ENCODE data around the gene DCHS1. TPM values are rescaled to one million over a fixed set of nuclear protein-coding genes. Genes with fewer than 3 reads are reported as not detected.

The DCHS1 gene
- total and polyA plus RNA-seq, 4 experiments from 2014 or later, result 0.47 to 6.7 (median 4.4) TPM

GRCh38 chr11:6637871-6638270 is 17.7 kb downstream of the DCHS1 start:
- CTCF ChIA-PET (ENCODE audit: partially characterized antibody), result interaction anchor here (3.1 kb wide), 1 partner anchor 106 kb away, joined by 10 read pairs; no protein-coding TSS in a partner anchor

DNA sequence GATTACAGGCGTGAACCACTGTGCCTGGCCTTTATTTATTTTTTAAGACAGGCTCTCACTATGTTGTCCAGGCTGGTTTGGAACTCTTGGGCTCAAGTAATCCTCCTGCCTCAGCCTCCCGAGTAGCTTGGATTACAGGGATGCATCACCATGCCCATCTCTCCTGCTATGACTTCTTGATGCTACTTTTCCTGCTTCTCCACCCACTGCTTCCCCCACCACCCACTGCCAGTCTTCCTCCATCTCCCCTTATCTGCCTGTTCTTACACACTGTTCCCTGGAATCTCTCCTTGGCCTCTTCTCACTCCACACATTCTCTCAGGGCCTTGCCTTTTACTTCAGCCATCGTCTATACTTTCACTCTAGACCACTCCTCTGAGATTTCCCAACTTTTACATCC is 19.1 kb downstream of the DCHS1 start:
- intact Hi-C loops (cut with micrococcal nuclease), result no loop called here
- peaks cover 0 to 3% of the 10 kb centered on the region in 2 donors for H3K36me3 Mint-ChIP-seq
- DNase-seq, result no peak
- no peak overlapping the region for H3K4me3 Mint-ChIP-seq
- ChIA-PET CTCF (ENCODE audit: partially characterized antibody) (interaction anchor here (1.7 kb wide), 1 partner anchor 24 kb away, joined by 5 read pairs; the partner anchor contains the start of gene TAF10), POLR2A (ENCODE audit: partially characterized antibody) (interaction anchor here (1.4 kb wide), 1 partner anchor 13 kb away, joined by 3 read pairs; no protein-coding TSS in a partner anchor)
- H3K27me3 Mint-ChIP-seq, result peaks cover 0 to 2% of the 10 kb centered on the region in 2 donors
- peaks cover 0 to 6% (median 0%) of the 10 kb centered on the region in 4 donors for H3K4me1 Mint-ChIP-seq
- H3K27ac Mint-ChIP-seq, result no peak overlapping the region
- Histone ChIP-seq H3K27ac (ENCODE audit: low read depth, low read length) (no peak overlapping the region), H3K9me3 (ENCODE audit: control insufficient read depth in 1 of 2, low read length in 2 of 2) (no peaks in the 10 kb centered on the region), H3K36me3 (ENCODE audit: insufficient read depth, low read length) (no peaks in the 10 kb centered on the region), H3K27me3 (ENCODE audit: insufficient read depth, low read length) (no peaks in the 10 kb centered on the region), H3K4me1 (ENCODE audit: insufficient read depth, low read length) (no peaks in the 10 kb centered on the region), H3K4me3 (ENCODE audit: low read length in 2 of 2) (no peak overlapping the region)
- no peaks in the 10 kb centered on the region for H3K9me3 Mint-ChIP-seq

More at GRCh38 chr11:6637871-6638270, 17.7 kb downstream of the DCHS1 start:
- H3K4me3 ChIP-seq (ENCODE audit: low read length in 2 of 2), result no peak overlapping the region
- H3K4me1 ChIP-seq (ENCODE audit: insufficient read depth, low read length), result no peaks in the 10 kb centered on the region
- intact Hi-C loops (cut with micrococcal nuclease), result no loop called here
- H3K36me3 ChIP-seq (ENCODE audit: insufficient read depth, low read length), result no peaks in the 10 kb centered on the region
- Mint-ChIP-seq H3K27me3 (peaks cover 0 to 2% of the 10 kb centered on the region in 2 donors), H3K9me3 (no peaks in the 10 kb centered on the region), H3K27ac (no peak overlapping the region), H3K4me3 (no peak overlapping the region), H3K4me1 (peaks cover 0 to 6% (median 0%) of the 10 kb centered on the region in 4 donors), H3K36me3 (no peaks in the 10 kb centered on the region)
- no peaks in the 10 kb centered on the region for H3K9me3 ChIP-seq (ENCODE audit: control insufficient read depth in 1 of 2, low read length in 2 of 2)
- no peak for DNase-seq
- no peak overlapping the region for H3K27ac ChIP-seq (ENCODE audit: low read depth, low read length)
- no peaks in the 10 kb centered on the region for H3K27me3 ChIP-seq (ENCODE audit: insufficient read depth, low read length)
- POLR2A ChIA-PET (ENCODE audit: partially characterized antibody), result no interaction called here

- intact Hi-C loops (cut with micrococcal nuclease), result no loop called here
- Mint-ChIP-seq H3K27ac (no peak overlapping the region), H3K4me1 (peaks cover 0 to 6% (median 0%) of the 10 kb centered on the region in 4 donors), H3K27me3 (peaks cover 0 to 2% of the 10 kb centered on the region in 2 donors), H3K36me3 (peaks cover 0 to 5% of the 10 kb centered on the region in 2 donors), H3K9me3 (no peaks in the 10 kb centered on the region), H3K4me3 (no peak overlapping the region)
- ChIA-PET POLR2A (ENCODE audit: partially characterized antibody) (interaction anchor here (1.4 kb wide), 2 partner anchors 14 to 16 kb away, joined by 3 read pairs; partner anchors contain the start of gene TPP1), CTCF (ENCODE audit: partially characterized antibody) (interaction anchor here (1.1 to 1.7 kb wide), 3 partner anchors 16 to 33 kb away, joined by 5 to 6 read pairs (median 5); partner anchors contain the start of genes TAF10 and TPP1)
- Histone ChIP-seq H3K4me3 (ENCODE audit: low read length in 2 of 2) (no peak overlapping the region), H3K27ac (ENCODE audit: low read depth, low read length) (no peak overlapping the region), H3K9me3 (ENCODE audit: control insufficient read depth in 1 of 2, low read length in 2 of 2) (no peaks in the 10 kb centered on the region), H3K36me3 (ENCODE audit: insufficient read depth, low read length) (no peaks in the 10 kb centered on the region), H3K27me3 (ENCODE audit: insufficient read depth, low read length) (no peaks in the 10 kb centered on the region), H3K4me1 (ENCODE audit: insufficient read depth, low read length) (no peaks in the 10 kb centered on the region)
- DNase-seq, result no peak
These were observed 20.3 kb downstream of the DCHS1 start for GRCh38 chr11:6635082-6635932.

DNA sequence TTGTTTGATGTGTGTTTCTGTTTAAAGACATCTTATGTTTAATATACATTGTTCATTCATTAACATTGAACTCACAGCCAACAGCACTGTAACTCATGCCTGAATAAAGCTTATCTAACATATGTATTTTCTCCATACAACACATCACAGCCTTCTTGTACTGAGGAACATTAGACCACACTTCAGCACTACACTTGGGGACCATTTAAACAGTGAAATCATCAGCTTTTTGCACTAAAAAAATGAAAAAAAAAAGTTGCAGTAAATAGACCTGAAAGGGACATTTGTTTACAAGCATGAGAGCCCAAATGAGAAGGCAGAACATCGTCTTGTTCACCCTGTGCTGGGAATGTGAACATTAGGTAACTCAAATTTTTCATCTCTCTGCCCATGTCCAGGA is 21.1 kb downstream of the DCHS1 start:
- DNase-seq, result no peak
- Histone ChIP-seq H3K9me3 (ENCODE audit: control insufficient read depth in 1 of 2, low read length in 2 of 2) (no peaks in the 10 kb centered on the region), H3K27me3 (ENCODE audit: insufficient read depth, low read length) (no peaks in the 10 kb centered on the region), H3K36me3 (ENCODE audit: insufficient read depth, low read length) (no peaks in the 10 kb centered on the region), H3K4me1 (ENCODE audit: insufficient read depth, low read length) (no peaks in the 10 kb centered on the region), H3K27ac (ENCODE audit: low read depth, low read length) (no peak overlapping the region), H3K4me3 (ENCODE audit: low read length in 2 of 2) (no peak overlapping the region)
- Mint-ChIP-seq H3K27me3 (peaks cover 0 to 2% of the 10 kb centered on the region in 2 donors), H3K36me3 (peaks cover 0 to 5% of the 10 kb centered on the region in 2 donors), H3K27ac (no peak overlapping the region), H3K4me1 (peaks cover 0 to 4% (median 0%) of the 10 kb centered on the region in 4 donors), H3K4me3 (no peak overlapping the region), H3K9me3 (no peaks in the 10 kb centered on the region)
- ChIA-PET POLR2A (ENCODE audit: partially characterized antibody) (interaction anchor here (1.4 kb wide), 1 partner anchor 16 kb away, joined by 3 read pairs; the partner anchor contains the start of gene TPP1), CTCF (ENCODE audit: partially characterized antibody) (interaction anchor here (1.1 kb wide), 1 partner anchor 33 kb away, joined by 6 read pairs; no protein-coding TSS in a partner anchor)
- intact Hi-C loops (cut with micrococcal nuclease), result no loop called here

DNA sequence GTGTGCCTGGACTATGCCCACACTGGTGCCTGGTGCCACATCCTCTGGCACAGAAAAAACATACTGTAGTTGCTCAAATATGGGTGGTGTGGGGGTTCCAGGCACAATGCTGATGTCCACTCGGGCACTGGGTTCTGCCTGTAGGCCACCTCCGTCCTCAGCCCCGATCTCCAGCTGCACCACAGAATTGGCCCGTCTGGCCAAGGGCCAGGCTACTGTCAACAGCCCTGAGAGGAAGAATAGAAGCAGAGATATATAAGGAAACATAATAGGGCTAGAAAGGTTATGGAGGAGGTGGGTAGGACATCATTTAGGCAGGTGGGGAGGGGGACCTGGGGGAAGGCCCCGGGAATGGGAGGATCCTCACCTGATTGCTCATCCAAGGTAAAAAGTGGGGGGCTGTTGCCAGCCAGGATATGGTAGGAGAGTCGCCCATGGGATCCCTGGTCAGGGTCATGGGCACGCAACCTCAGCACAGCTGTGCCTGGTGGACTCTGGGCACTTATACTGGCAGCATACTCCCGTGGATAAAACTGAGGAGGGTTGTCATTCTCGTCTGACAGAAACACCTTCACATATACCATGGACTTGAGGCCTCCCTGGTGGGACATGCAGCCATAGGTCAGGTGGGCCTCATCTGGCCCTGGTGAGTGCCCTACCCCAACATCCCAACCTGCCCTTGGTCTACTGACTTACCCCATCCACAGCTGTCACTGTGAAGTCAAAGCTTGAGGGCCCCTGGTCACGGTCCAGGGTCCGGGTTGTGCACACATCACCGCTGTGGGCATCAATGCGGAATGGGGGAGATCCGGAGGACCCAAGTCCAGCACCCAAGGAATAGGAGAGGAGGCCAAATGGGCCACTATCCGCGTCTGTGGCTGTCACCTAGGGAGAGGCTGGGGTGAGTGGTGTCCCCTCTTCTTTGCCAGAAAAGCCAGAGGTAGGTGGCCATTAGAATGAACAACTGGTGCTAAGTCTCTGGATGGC is 21.9 kb downstream of the DCHS1 start:
- H3K27ac ChIP-seq (ENCODE audit: low read depth, low read length), result no peak overlapping the region
- Mint-ChIP-seq H3K4me1 (no peaks in the 10 kb centered on the region), H3K4me3 (no peak overlapping the region), H3K27me3 (no peaks in the 10 kb centered on the region), H3K36me3 (peaks cover 0 to 5% of the 10 kb centered on the region in 2 donors), H3K9me3 (no peaks in the 10 kb centered on the region), H3K27ac (peak overlapping the region in 1 of 7 donors; percentile 42)
- H3K27me3 ChIP-seq (ENCODE audit: insufficient read depth, low read length), result no peaks in the 10 kb centered on the region
- CTCF ChIA-PET (ENCODE audit: partially characterized antibody), result interaction anchor here (1.1 kb wide), 1 partner anchor 34 kb away, joined by 6 read pairs; no protein-coding TSS in a partner anchor
- no peaks in the 10 kb centered on the region for H3K36me3 ChIP-seq (ENCODE audit: insufficient read depth, low read length)
- POLR2A ChIA-PET (ENCODE audit: partially characterized antibody), result interaction anchor here (1.4 to 1.5 kb wide), 3 partner anchors 15 to 30 kb away, joined by 3 read pairs; partner anchors contain the start of gene TPP1
- H3K4me1 ChIP-seq (ENCODE audit: insufficient read depth, low read length), result no peaks in the 10 kb centered on the region
- no peaks in the 10 kb centered on the region for H3K9me3 ChIP-seq (ENCODE audit: control insufficient read depth in 1 of 2, low read length in 2 of 2)
- no peak for DNase-seq
- no peak overlapping the region for H3K4me3 ChIP-seq (ENCODE audit: low read length in 2 of 2)
- intact Hi-C loops (cut with micrococcal nuclease), result no loop called here

GRCh38 chr11:6632116-6633073 is 23.2 kb downstream of the DCHS1 start:
- no peaks in the 10 kb centered on the region for H3K36me3 ChIP-seq (ENCODE audit: insufficient read depth, low read length)
- DNase-seq, result no peak
- H3K27me3 ChIP-seq (ENCODE audit: insufficient read depth, low read length), result no peaks in the 10 kb centered on the region
- peaks cover 0 to 5% of the 10 kb centered on the region in 2 donors for H3K36me3 Mint-ChIP-seq
- H3K4me1 ChIP-seq (ENCODE audit: insufficient read depth, low read length), result peaks cover 9% of the 10 kb centered on the region
- no peak overlapping the region for H3K27ac Mint-ChIP-seq
- no peaks in the 10 kb centered on the region for H3K9me3 Mint-ChIP-seq
- no peak overlapping the region for H3K4me3 ChIP-seq (ENCODE audit: low read length in 2 of 2)
- CTCF ChIA-PET (ENCODE audit: partially characterized antibody), result no interaction called here
- H3K9me3 ChIP-seq (ENCODE audit: control insufficient read depth in 1 of 2, low read length in 2 of 2), result no peaks in the 10 kb centered on the region
- H3K4me1 Mint-ChIP-seq, result peaks cover 7 to 12% (median 11%) of the 10 kb centered on the region in 4 donors
- POLR2A ChIA-PET (ENCODE audit: partially characterized antibody), result interaction anchor here (1.4 to 2.3 kb wide), 4 partner anchors 14 to 28 kb away, joined by 3 to 13 read pairs (median 6); partner anchors contain the start of gene TPP1
- H3K4me3 Mint-ChIP-seq, result no peak overlapping the region
- H3K27me3 Mint-ChIP-seq, result no peaks in the 10 kb centered on the region
- H3K27ac ChIP-seq (ENCODE audit: low read depth, low read length), result no peak overlapping the region
- intact Hi-C loops (cut with micrococcal nuclease), result no loop called here
